ENCODE results near the gene CLMN.

DNA sequence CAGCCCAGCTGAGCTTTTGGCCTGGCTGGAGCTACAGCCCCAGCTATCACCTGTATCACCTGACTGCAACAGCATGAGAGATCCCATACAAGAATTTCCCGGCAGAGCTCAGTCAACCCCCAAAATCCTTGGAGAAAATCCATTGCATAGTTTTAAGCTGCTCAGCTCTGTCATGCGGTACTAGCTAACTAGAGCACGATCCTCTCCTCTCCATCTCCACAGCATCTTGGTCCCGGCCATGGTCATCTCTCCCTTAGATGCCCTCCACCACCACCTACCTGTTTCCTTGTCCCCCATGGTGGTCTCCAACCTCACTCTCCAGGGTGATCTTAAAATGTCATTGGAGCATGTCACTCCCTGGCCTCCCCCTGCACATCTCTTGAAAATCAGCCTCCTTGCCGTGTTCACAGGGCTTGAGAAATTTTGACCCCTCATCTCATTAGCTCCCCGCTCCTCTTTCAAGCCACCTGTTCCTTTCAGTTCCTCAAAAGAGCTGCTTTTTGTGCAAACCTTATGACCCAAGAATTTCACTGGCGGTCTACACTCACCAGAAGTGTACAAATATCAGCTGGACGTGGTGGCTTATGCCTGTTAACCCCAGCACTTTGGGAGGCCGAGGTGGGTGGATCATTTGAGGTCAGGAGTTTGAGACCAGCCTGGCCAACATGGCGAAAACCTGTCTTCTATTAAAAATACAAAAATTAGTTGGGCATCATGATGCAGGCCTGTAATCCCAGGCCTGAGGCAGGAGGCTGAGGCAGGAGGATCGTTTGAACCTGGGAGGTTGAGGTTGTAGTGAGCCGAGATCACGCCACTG, 8.1 kb upstream of the CLMN start:
- TF ChIP-seq EZH2 (IDR thresholded peaks at IDR 0.05; ENCODE audit: borderline replicate concordance) (no peak), EZH2phosphoT487 (IDR thresholded peaks at IDR 0.05; ENCODE audit: low read depth, severe bottlenecking, unreplicated experiment) (no peak)
- TF ChIP-seq, protein P1, sequence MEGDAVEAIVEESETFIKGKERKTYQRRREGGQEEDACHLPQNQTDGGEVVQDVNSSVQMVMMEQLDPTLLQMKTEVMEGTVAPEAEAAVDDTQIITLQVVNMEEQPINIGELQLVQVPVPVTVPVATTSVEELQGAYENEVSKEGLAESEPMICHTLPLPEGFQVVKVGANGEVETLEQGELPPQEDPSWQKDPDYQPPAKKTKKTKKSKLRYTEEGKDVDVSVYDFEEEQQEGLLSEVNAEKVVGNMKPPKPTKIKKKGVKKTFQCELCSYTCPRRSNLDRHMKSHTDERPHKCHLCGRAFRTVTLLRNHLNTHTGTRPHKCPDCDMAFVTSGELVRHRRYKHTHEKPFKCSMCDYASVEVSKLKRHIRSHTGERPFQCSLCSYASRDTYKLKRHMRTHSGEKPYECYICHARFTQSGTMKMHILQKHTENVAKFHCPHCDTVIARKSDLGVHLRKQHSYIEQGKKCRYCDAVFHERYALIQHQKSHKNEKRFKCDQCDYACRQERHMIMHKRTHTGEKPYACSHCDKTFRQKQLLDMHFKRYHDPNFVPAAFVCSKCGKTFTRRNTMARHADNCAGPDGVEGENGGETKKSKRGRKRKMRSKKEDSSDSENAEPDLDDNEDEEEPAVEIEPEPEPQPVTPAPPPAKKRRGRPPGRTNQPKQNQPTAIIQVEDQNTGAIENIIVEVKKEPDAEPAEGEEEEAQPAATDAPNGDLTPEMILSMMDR (IDR thresholded peaks at IDR 0.05; ENCODE audit: poor library complexity): no peak
